Ureter (tissue), 1 donor: ENCODE data around the gene PPM1G. TPM values are rescaled to one million over a fixed set of nuclear protein-coding genes. Genes with fewer than 3 reads are reported as not detected.

Experiments used
- DNase-seq: peaks from one replicate; pipeline ENCODE4 v3.0.0-alpha.2; 2020; ENCODE audit warnings: low spot score
- total RNA-seq: library from RNA; stranded (reverse); gene quantifications from one replicate; pipeline ENCODE4 v1.2.4, GENCODE V29; 2023
- donor health status: DM: yes; HTN: yes; CAD: no.

Gene PPM1G
- total RNA-seq, 1 donor from 2014 or later: 61.7 TPM

DNA sequence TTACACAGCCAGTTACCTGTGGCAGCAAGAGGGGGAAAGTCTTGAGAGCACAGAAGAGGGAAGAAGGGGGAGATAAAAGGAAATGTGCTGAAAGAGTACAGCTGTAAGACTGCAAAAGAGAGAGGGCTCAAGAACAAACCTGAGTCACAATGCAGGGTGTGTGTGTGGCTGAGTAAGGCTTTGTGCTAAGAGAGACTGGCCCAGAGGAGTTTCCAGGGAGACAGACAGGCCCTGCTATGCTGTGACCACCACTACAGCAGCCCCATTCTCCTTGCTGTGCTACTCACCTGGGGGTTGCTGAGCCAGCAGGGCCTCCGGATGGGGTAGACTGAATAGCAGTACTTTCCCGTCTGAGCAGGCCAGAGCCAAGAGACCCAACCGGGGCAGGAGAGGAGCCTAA is 74.1 kb downstream of the PPM1G start:
- DNase-seq: no peak

Other genes with a start within 250 kb of the PPM1G start
- 131 TPM for gene ATRAID, start 197.6 kb downstream of the PPM1G start, total RNA-seq
- gene SLC5A6, start 197.3 kb downstream of the PPM1G start, total RNA-seq: 42.1 TPM
- 63.6 TPM for gene CAD, start 192.2 kb downstream of the PPM1G start, total RNA-seq
- gene SLC30A3, start 146.5 kb downstream of the PPM1G start, total RNA-seq: not detected
- gene DNAJC5G, start 134.2 kb downstream of the PPM1G start, total RNA-seq: not detected
- 0.18 TPM for gene TRIM54, start 127.2 kb downstream of the PPM1G start, total RNA-seq
- gene UCN, start 101.1 kb downstream of the PPM1G start, total RNA-seq: 0.68 TPM
- gene MPV17, start 86.5 kb downstream of the PPM1G start, total RNA-seq: 77.1 TPM
- gene GTF3C2, start 52.8 kb downstream of the PPM1G start, total RNA-seq: 109 TPM
- 37.8 TPM for gene EIF2B4, start 39.3 kb downstream of the PPM1G start, total RNA-seq
- gene SNX17, start 39.0 kb downstream of the PPM1G start, total RNA-seq: 102 TPM
- gene ZNF513, start 28.9 kb downstream of the PPM1G start, total RNA-seq: 39.3 TPM
- 71.7 TPM for gene NRBP1, start 19.0 kb upstream of the PPM1G start, total RNA-seq
- 52.9 TPM for gene KRTCAP3, start 32.8 kb upstream of the PPM1G start, total RNA-seq
- 40.4 TPM for gene IFT172, start 80.2 kb upstream of the PPM1G start, total RNA-seq
- 3.7 TPM for gene FNDC4, start 85.6 kb upstream of the PPM1G start, total RNA-seq
- 1.9 TPM for gene GCKR, start 87.2 kb upstream of the PPM1G start, total RNA-seq
- gene ZNF512, start 173.5 kb upstream of the PPM1G start, total RNA-seq: 48.7 TPM
- gene CCDC121, start 219.4 kb upstream of the PPM1G start, total RNA-seq: 5.3 TPM
- gene GPN1, start 219.5 kb upstream of the PPM1G start, total RNA-seq: 27.3 TPM